MCF 10A (cell line): ENCODE results near the gene FBXO44. TPM values are rescaled to one million over a fixed set of nuclear protein-coding genes. Genes with fewer than 3 reads are reported as not detected.

Experiments used
- BruUV-seq: library from RNA; stranded (reverse); fragments of 400-500 nt; replicated peaks from 2 replicates; lab custom pipeline; 2021; lab: Mats Ljungman, UMichigan
- CTCF ChIA-PET: fragments of 300-600 bp; sonication (Branson Sonifier 250); formaldehyde crosslinking; extraction: SDS; loops from one replicate; lab custom pipeline; 2021; ENCODE audit warnings: antibody characterized with exemption, inconsistent platforms; lab: Yijun Ruan, JAX
- POLR2A ChIA-PET: fragments of 300-600, 350-650 bp; sonication (Branson Sonifier 250); formaldehyde crosslinking; extraction: SDS; loops from one replicate; lab custom pipeline; 2020; ENCODE audit warnings: antibody characterized with exemption, inconsistent platforms; lab: Yijun Ruan, JAX
- DNase-seq: peaks from one replicate; pipeline ENCODE4 v3.0.0-alpha.2; 2018; ENCODE audit not compliant: unreplicated experiment
- H3K27ac Mint-ChIP-seq: one replicate; pipeline ENCODE4 v1.8.0; 2022; ENCODE audit warnings: mild to moderate bottlenecking, low read depth, mixed read lengths; ENCODE audit not compliant: unreplicated experiment
- H3K27me3 Mint-ChIP-seq: one replicate; pipeline ENCODE4 v1.8.0; 2022; ENCODE audit warnings: mixed read lengths; ENCODE audit not compliant: insufficient read depth, unreplicated experiment
- H3K36me3 Mint-ChIP-seq: one replicate; pipeline ENCODE4 v1.8.0; 2022; ENCODE audit warnings: mild to moderate bottlenecking, moderate library complexity, mixed read lengths; ENCODE audit not compliant: insufficient read depth, unreplicated experiment
- H3K4me1 Mint-ChIP-seq: one replicate; pipeline ENCODE4 v1.8.0; 2022; ENCODE audit warnings: mixed read lengths; ENCODE audit not compliant: insufficient read depth, unreplicated experiment
- H3K4me3 Mint-ChIP-seq: one replicate; pipeline ENCODE4 v1.8.0; 2022; ENCODE audit warnings: mild to moderate bottlenecking, moderate library complexity, mixed read lengths; ENCODE audit not compliant: unreplicated experiment
- H3K9me3 Mint-ChIP-seq: one replicate; pipeline ENCODE4 v1.8.0; 2022; ENCODE audit warnings: mixed read lengths; ENCODE audit not compliant: unreplicated experiment
- CTCF ChIP-seq: fragments of 200-600 bp; IDR thresholded peaks from one replicate; pipeline ENCODE4 v1.8.0; 2022; ENCODE audit warnings: antibody characterized with exemption, mild to moderate bottlenecking; ENCODE audit not compliant: unreplicated experiment
- intact Hi-C: fragments of 100-400 bp; cut with micrococcal nuclease; formaldehyde crosslinking; loops from 2 replicates; pipeline ENCODE4 v1.14.1; 2022
- total RNA-seq: library from RNA; stranded (reverse); gene quantifications from 2 replicates; pipeline ENCODE4 v1.2.3, GENCODE V29; 2022

Gene FBXO44
- total RNA-seq, 1 experiment from 2014 or later: 16.3 TPM

- H3K36me3 Mint-ChIP-seq: no peaks in the 10 kb centered on the region
- H3K27ac Mint-ChIP-seq: no peak overlapping the region
- BruUV-seq: no TSS peak
- no peaks in the 10 kb centered on the region for H3K4me1 Mint-ChIP-seq
- no peak overlapping the region for H3K4me3 Mint-ChIP-seq
- ChIA-PET POLR2A (no interaction called here), CTCF (no interaction called here)
- TF ChIP-seq CTCF: no peak
- H3K27me3 Mint-ChIP-seq: peaks cover 26% of the 10 kb centered on the region
- no peak for DNase-seq
- intact Hi-C loops: no loop called here
- no peaks in the 10 kb centered on the region for H3K9me3 Mint-ChIP-seq
These were observed 44.0 kb upstream of the FBXO44 start for GRCh38 chr1:11610629-11611180.

GRCh38 chr1:11611638-11612327 lies 42.9 kb upstream of the FBXO44 start:
- no peak for TF ChIP-seq CTCF
- Mint-ChIP-seq H3K4me1 (no peaks in the 10 kb centered on the region), H3K36me3 (no peaks in the 10 kb centered on the region), H3K27me3 (peaks cover 17% of the 10 kb centered on the region), H3K4me3 (no peak overlapping the region), H3K27ac (no peak overlapping the region), H3K9me3 (no peaks in the 10 kb centered on the region)
- ChIA-PET POLR2A (interaction anchor here (0.5 to 1.0 kb wide), 2 partner anchors 35 to 281 kb away, joined by 3 read pairs; no protein-coding TSS in a partner anchor), CTCF (interaction anchor here (0.6 kb wide), 1 partner anchor 25 kb away, joined by 4 read pairs; no protein-coding TSS in a partner anchor)
- intact Hi-C loops: no loop called here
- no TSS peak for BruUV-seq
- no peak for DNase-seq

GRCh38 chr1:11613347-11613746 lies 41.3 kb upstream of the FBXO44 start:
- Mint-ChIP-seq H3K27me3 (peaks cover 18% of the 10 kb centered on the region), H3K27ac (no peak overlapping the region), H3K4me3 (no peak overlapping the region), H3K36me3 (no peaks in the 10 kb centered on the region), H3K4me1 (no peaks in the 10 kb centered on the region), H3K9me3 (no peaks in the 10 kb centered on the region)
- no peak for TF ChIP-seq CTCF
- intact Hi-C loops: no loop called here
- no peak for DNase-seq
- no TSS peak for BruUV-seq
- CTCF ChIA-PET: interaction anchor here (1.2 kb wide), 1 partner anchor 40 kb away, joined by 3 read pairs; no protein-coding TSS in a partner anchor
- POLR2A ChIA-PET: interaction anchor here (0.6 to 1.1 kb wide), 2 partner anchors 192 to 550 kb away, joined by 3 read pairs; no protein-coding TSS in a partner anchor

DNA sequence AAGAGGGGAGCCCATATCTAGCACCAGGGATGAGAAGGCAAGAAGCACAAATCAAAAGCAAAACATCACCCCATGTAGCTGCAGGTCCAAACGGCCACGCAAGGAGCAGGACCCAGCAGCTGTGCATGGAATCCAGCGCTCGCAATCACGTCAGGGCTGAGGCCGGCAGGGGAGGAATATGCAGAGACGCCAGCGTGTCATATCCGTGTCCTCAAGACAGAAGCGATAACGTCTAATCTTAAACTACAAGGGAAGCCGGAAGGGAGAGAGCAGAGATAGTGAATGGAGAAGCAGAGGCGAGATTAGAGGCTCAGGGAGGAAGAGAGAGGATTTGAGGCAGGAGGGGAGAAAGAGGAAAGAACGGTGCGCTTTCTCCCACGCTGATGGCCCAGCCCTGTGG lies 39.6 kb upstream of the FBXO44 start:
- no peak for TF ChIP-seq CTCF
- CTCF ChIA-PET: interaction anchor here (0.6 to 0.7 kb wide), 2 partner anchors 102 to 137 kb away, joined by 3 read pairs; no protein-coding TSS in a partner anchor
- DNase-seq: no peak
- no peak overlapping the region for H3K27ac Mint-ChIP-seq
- H3K4me1 Mint-ChIP-seq: no peaks in the 10 kb centered on the region
- no TSS peak for BruUV-seq
- no peak overlapping the region for H3K4me3 Mint-ChIP-seq
- POLR2A ChIA-PET: interaction anchor here (0.7 kb wide), 1 partner anchor 67 kb away, joined by 3 read pairs; no protein-coding TSS in a partner anchor
- H3K27me3 Mint-ChIP-seq: peaks cover 29% of the 10 kb centered on the region
- no peaks in the 10 kb centered on the region for H3K36me3 Mint-ChIP-seq
- intact Hi-C loops: no loop called here
- no peaks in the 10 kb centered on the region for H3K9me3 Mint-ChIP-seq
